Body of pancreas (tissue), 4 donors: Measurements from ENCODE around the gene ACVRL1.

Experiments
- CTCF ChIP-seq, 7 experiments: fragments of 450-650 bp in 4 of 7; fragments of 200-600 bp in 3 of 7; sonication (generic) in 3 of 7; IDR thresholded peaks; one replicate each; pipeline ENCODE4 v1.5.1; 2016 to 2019; ENCODE audit warnings: antibody characterized with exemption in 7 of 7
- POLR2A ChIP-seq, 3 donors: fragments of 450-650 bp; IDR thresholded peaks; one replicate each; pipeline ENCODE4 v1.6.1; 2016; ENCODE audit warnings: antibody characterized with exemption in 3 of 3, mild to moderate bottlenecking in 2 of 3

- TF ChIP-seq CTCF (IDR thresholded peaks at IDR 0.05) (no peak), POLR2A (IDR thresholded peaks at IDR 0.05) (no peak)
These were observed 13.5 kb upstream of the ACVRL1 start for GRCh38 chr12:51893786-51894185.
